GM12891 (cell line): Measurements from ENCODE around the gene MTHFS.

ENCODE experiments used
- POLR2AphosphoS5 ChIP-seq: IDR thresholded peaks from 2 replicates; pipeline ENCODE4 v1.6.1; 2011; ENCODE audit warnings: low read depth, low read length, control low read depth
- POU2F2 ChIP-seq: IDR thresholded peaks from 2 replicates; pipeline ENCODE4 v1.6.1; 2011; ENCODE audit warnings: low read depth, mild to moderate bottlenecking, control low read depth, low read length, moderate library complexity
- SPI1 ChIP-seq: IDR thresholded peaks from 2 replicates; pipeline ENCODE4 v1.6.1; 2011; ENCODE audit warnings: low read depth, low read length, control low read depth
- TAF1 ChIP-seq: IDR thresholded peaks from 2 replicates; pipeline ENCODE4 v1.6.1; 2011; ENCODE audit warnings: low read depth, low read length, control low read depth

- TF ChIP-seq SPI1 (no peak), TAF1 (no peak), POLR2AphosphoS5 (no peak), POU2F2 (no peak)
These were observed 32.9 kb downstream of the MTHFS start for GRCh38 chr15:79863886-79864285.
